NCI-H1436 (cell line): ENCODE results near the gene CLEC18A.
"Not testable (repeated sequence)": the region's sequence is repeated elsewhere in the genome, so short reads cannot be mapped to it uniquely, and the experiment has no call there.

Experiments
- DNase-seq: peaks from one replicate; lab custom pipeline; 2025; lab: John Stamatoyannopoulos, UW

CLEC18A gene

DNA sequence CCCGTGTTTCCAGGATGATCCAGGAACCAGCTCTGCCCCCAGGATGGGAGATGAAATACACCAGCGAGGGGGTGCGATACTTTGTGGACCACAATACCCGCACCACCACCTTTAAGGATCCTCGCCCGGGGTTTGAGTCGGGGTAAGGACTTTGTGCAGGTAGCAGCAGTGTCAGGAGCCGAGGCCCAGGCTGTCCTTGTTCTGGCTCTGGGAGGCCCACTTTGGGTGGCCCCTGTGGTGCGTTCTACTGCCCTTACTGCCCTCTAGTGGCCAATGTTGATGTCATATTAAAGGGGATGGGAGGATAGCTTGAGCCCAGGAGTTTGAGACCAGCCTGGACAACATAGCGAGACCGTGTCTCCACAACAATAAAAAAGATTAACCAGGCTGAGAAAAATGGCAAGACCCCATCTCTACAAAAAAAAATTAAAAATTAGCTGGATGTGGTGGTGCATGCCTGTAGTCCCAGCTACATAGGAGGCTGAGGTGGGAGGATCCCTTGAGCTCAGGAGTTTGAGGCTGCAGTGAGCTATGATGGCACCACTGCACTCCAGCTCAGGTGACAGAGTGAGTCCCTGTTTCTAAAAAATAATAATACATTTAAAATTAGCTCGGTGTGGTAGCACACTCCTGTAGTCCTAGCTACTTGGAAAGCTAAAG is 20.9 kb upstream of the CLEC18A start:
- peak; percentile 51 for DNase-seq

DNA sequence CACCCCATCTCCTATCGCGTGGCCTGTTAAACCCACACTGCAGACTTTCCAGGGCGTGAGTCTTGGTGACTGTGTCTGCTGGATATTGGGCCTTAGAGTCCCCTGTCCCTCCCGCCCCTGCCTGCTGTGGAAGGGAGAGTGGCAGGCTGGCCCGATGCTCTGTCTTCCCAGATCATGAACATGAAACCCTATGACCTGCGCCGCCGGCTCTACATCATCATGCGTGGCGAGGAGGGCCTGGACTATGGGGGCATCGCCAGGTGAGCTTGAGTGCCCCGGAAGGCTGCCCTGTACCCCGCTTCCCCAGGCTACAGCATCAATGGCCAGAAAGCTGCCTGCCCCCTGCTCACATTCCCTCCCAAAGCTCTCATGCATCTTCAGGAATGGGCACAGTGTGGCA is 19.5 kb upstream of the CLEC18A start:
- DNase-seq: no peak

DNA sequence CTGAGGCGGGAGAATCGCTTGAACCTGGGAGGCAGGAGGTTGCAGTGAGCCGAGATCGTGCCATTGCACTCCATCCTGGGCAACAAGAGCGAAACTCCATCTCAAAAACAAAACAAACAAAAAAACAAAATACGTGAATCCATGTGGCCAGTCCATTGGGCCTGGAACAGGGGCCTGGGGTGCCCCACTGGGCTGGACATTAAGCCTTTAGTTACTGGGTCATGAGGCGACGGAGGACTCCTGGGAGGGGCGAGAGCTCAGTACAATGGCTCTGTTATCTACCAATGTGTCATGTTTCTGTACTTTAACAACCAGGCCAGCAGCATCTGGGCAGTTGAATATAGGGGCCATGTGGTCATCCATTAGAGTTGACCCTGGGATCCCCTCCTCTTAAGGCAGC is 18.9 kb upstream of the CLEC18A start:
- no peak for DNase-seq

DNA sequence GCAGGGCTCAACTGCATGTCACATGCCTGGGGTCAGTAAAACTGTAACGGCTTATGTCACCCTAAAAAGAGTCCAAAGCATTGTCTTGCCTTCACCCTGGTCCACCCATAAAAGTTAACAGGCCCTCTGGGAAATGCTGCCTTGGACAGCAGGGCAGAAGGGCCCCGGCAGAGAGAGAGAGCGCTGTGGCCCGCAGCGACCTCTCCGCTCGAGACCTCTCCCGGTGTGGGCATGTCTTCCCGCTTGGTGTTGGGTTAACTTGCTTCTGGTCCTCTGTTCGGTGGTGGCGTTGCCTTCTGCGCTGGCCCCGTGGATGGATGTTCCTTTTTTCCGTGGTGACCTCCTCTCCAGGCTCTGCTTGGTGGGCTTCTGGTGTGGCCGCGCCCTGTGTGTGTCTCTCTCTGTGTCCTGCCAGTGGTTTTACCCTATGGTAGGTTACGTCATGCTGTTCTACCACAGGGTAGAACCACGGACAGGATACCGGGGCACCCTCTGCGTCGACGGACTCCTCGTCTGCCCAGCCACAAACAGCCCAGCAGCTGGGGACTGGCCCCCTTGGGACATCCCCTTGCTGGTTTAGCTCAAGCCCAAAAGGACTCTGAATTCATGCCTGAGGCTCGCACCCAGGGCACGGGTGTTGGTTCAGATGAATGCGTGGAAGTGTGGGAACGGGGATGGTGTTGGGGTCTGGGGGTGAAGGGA is 18.3 kb upstream of the CLEC18A start:
- DNase-seq: no peak

DNA sequence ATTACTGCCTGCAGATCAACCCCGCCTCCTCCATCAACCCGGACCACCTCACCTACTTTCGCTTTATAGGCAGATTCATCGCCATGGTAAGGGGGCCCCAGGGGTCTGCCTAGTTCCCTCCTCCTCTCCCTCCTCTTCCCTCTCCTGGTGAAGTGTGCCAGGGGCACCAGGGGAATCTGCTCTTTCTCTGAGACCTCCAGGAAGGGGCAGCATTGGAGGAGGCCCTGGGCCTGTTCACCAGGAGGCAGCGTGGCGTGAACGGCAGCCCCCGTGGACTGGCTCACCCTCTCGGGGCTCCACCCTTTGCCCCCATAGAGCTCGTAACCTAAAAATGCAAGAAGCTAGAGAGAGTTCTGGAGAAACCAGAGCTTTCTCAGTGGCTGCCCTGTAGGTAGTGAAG is 17.1 kb upstream of the CLEC18A start:
- no peak for DNase-seq

DNA sequence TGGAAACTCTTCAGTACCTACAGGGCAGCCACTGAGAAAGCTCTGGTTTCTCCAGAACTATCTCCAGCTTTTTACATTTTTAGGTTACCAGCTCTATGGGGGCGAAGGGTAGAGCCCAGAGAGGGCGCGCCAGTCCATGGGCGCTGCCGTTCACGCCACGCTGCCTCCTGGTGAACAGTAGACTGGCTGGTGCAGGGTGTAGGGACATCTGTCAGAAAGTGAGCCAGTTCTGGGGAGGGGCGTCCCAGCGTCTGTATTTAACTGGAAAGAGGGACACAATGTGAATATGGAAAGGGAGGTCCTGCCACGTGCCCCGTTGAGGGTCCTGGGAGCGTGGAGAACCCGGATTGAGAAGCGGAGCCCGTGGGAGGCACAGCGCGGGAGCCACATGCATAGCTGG is 16.4 kb upstream of the CLEC18A start:
- DNase-seq: no peak

DNA sequence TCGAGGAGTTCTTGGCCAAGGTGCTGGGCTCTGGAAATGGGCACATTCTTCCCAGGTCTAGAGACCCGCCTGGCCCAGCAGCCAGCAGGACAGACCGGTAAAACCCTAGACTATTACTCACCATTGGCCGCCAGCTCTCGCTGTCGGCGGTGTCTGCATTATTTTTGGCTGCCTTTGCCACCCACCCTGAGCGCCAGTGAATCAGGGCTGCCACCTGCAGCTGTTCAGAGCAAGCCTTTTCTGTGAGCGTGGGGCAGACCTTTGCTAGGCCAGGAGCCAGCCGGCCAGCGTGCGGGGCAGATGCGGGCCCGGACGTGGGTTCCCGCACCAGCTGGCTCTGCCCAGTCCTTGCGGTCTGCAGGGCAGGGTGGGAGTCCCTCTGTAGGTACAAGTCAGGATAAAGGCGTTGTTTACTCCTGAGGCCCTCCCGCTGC is 15.8 kb upstream of the CLEC18A start:
- DNase-seq: no peak

DNA sequence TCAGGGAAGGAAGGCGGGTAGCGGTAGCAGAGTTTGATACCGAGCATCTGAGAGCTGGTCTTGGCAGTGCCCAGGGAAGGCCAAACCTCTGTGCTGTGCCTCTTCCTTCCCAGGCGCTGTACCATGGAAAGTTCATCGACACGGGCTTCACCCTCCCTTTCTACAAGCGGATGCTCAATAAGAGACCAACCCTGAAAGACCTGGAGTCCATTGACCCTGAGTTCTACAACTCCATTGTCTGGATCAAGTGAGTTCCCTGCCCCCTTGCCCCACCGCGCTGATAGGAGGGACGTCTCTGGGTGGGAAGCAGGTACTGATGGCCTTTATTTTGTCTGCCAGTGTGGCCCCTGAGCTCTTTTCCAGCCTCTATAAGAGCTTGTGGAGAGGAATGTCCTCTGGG is 15.4 kb upstream of the CLEC18A start:
- no peak for DNase-seq

DNA sequence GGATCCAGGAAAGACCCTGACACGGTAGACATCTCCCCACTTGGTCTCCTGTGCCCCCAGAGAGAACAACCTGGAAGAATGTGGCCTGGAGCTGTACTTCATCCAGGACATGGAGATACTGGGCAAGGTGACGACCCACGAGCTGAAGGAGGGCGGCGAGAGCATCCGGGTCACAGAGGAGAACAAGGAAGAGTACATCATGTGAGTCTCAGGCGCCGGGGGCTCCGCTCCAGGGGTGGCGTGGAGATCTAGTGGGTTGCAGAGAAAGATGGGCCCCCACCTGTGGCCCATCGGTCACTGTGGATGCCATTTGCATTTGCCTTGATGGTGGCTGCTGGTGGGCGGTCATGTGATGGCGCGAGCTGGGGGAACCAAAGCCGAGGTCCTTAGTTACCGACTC is 14.9 kb upstream of the CLEC18A start:
- no peak for DNase-seq

DNA sequence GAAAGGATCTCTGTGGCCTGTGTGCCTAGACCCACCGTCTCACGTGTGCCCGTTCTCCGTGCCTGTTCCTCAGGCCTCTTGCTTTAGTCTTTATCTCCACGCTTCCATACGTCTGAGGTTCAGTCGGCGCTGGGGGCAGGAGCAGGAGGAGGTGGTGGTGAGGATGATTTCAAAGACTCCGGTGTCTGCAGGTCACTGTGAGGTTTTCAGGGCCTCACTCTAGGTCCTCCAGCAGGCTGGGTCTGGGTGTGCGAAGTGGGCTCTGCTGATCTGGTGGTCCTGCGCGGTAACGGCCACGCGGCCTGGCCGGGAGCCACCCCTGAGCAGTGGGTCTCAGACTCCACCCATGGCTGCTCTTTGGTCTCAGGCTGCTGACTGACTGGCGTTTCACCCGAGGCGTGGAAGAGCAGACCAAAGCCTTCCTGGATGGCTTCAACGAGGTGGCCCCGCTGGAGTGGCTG is 14.4 kb upstream of the CLEC18A start:
- no peak for DNase-seq

DNA sequence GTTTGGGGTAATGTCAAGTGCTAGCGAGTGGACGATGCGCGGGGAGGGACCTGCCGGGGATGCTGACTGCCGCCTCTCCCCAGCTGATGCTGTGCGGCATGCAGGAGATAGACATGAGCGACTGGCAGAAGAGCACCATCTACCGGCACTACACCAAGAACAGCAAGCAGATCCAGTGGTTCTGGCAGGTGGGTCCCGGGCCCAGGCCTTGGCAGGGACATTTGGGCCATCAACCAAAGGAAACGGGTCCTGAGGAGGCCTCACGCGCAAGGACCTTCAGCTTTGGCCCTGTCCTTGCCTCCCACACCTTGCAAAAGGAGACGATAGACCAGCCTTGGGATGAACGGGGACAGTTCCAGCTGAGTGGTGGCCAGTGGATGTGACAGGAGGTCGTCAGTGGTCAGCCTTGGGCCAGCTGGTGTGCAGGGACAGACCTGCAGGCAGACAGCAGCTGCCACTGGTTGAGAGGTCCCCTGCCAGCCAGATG is 13.6 kb upstream of the CLEC18A start:
- DNase-seq: no peak

DNA sequence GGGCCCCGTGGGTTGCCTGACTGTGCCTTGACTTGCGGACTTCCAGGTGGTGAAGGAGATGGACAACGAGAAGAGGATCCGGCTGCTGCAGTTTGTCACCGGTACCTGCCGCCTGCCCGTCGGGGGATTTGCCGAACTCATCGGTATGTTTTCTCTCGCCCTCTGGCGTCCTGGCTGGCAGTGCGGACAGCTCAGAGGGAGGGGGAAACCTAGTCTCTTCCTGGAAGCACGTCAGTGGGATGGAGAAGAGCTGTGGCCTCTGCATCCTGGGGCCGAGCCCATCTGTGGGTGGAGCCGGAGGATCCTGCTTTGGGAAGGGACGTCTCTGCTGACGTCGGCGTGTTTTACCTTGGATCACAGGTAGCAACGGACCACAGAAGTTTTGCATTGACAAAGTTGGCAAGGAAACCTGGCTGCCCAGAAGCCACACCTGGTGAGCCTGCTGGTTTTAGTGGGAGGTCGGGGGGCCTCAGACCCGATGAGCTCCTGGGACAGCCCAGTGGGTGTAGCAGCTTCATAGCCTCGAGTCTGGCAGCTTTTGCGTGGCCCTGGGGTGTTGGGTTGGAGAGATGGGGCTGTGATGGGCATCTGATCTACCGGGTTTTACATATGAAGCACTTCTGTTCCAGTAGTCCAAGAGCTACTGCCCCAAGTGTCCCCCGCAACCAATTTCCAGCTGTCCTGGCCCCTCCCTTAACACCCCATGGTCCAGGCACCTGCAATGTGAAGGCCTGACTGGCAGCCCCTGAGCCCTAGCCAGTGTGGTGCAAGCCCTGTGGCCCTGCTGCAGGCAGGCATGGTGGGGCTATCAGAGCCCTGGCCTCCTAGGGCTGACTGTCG is 11.9 kb upstream of the CLEC18A start:
- DNase-seq: no peak

DNA sequence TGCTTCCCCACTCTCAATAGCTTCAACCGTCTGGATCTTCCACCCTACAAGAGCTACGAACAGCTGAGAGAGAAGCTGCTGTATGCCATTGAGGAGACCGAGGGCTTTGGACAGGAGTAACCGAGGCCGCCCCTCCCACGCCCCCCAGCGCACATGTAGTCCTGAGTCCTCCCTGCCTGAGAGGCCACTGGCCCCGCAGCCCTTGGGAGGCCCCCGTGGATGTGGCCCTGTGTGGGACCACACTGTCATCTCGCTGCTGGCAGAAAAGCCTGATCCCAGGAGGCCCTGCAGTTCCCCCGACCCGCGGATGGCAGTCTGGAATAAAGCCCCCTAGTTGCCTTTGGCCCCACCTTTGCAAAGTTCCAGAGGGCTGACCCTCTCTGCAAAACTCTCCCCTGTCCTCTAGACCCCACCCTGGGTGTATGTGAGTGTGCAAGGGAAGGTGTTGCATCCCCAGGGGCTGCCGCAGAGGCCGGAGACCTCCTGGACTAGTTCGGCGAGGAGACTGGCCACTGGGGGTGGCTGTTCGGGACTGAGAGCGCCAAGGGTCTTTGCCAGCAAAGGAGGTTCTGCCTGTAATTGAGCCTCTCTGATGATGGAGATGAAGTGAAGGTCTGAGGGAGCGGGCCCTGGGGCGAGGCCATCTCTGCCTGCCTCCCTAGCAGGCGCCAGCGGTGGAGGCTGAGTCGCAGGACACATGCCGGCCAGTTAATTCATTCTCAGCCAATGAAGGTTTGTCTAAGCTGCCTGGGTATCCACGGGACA is 11.1 kb upstream of the CLEC18A start:
- DNase-seq: no peak

DNA sequence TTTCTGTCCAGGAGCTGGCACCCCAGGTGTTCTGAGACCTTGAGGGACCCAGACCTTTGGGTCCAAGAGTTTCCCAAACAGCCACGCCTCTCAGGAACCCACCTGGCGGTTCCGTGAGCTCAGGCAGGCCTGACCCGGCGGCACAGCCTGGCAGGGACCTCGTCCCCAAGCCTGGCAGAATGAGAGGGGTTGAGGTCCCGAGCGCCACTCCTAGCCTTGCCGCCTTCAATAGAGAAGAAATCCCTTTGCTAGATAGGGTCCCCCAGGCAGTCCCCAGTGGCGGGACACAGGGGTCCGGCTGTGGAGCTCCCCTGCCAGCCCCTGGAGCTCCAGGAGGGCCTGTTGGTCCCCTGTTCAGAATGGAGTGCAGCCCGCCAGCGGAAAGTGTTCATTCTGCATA is 10.5 kb upstream of the CLEC18A start:
- no peak for DNase-seq

DNA sequence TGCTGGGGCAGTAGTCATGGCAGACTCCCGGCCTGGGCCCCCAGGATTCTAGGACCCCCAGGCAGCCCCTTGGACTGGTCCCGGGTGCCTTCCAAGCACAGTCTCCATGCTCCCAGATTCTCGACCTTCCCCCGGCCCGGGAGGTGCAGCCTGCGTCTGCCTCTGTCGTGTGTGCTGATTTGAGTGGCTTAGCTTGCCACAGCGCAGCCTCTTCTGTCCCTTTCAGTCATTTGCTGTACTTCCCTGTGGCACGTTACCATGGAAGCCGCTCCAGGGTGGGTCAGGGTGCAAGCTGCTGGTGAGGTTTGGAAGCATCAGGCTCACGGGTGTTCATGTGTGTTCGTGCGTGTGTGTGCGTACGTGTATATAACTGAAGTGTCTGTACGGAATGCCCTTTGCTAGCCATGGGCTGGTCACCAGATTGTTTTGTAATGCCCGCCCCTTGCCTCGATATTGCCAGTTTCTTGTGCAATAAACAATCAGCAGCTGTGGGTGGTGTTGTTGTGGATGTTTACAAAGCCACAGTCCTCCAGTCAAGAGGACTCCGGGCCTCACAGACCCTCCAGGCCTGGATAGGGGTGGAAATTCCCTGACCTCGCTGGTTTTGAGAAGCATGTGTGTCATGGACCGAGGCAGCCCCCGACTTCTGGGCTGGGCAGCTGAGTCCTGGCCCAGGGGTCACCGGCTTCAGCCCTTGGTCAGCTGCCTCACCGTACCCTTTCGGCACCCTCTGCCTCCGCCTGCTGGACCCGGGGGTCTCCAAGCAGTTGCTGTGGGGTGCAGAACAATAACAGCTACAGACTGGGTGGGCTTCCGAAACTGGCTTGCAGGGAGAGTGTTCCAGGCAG is 9.7 kb upstream of the CLEC18A start:
- no peak for DNase-seq

DNA sequence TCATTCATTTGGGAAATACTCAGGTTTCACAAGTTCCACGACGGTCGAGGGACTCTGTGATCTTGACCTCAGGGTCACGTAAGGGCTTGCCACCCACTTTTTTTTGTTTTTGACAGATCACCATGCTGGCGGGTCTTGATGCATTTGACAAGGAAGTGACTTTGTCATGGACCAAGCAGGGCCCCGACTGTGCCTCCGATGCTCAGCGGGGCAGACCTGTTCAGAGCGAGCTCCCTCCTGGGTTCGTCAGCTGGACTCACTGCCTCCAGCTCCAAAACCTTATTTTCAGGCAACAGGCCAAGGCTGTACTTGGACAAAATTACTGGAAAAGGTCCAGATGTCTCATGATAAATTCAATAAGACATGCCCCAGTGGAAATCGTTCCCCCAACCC is 9.0 kb upstream of the CLEC18A start:
- no peak for DNase-seq

DNA sequence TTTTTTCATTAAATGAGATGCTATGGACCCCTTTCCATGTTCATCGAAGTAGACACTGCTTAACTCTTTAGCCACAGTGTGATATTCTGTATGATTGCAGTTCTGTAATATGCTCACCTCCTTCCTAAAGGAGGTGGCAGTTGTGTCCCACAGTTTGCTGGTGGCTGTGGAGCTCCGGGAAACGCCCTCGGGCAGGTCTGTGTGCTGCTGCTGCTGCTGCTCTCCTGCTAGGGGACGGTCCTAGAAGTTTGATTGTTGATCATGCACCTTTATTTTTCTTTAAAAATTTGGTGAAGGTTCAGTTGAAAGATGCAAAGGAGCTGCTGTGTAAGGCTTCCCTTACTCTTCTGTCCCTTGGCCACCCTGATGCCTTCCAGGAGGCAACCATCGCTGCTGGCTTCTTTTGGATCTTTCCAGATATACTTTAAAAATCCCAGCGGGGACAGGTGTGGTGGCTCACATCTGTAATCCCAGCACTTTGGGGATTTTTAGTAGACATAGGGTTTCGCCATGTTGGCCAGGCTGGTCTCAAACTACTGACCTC is 8.4 kb upstream of the CLEC18A start:
- no peak for DNase-seq

DNA sequence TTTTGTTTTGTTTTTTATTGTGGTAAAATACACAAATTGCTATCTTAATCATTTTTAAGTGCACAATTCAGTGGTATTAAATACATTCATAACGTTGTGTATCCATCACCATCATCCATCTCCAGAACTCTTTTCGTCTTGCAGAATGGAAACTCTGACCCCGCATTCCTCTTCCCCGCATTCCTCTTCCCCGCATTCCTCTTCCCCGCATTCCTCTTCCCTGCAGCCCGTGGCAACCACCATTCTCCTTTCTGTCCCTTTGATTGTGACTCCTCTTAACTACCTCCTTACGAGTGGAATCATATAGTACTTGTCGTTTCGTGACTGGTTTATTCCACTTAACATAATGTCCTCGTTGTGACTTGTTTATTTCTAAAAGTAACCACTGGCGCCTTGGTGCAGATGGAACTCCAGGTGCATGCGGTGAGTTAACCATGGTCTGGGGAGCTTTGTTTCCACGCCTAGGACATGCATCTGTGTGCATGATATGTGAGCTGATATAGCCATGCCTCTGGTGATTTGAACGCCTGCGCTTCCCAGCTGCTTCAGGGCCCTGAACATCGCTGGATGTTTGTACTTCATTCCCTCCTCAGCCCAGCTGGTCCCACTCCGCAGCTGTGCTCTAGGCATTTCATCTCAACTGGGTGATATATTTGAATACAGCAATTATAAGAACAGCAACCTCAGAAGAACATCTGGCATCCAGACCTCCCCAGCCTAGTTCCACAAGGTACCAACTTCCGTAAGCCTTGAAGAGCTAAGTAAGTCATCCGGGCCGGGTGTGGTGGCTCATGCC is 7.7 kb upstream of the CLEC18A start:
- not testable (repeated sequence) for DNase-seq

DNA sequence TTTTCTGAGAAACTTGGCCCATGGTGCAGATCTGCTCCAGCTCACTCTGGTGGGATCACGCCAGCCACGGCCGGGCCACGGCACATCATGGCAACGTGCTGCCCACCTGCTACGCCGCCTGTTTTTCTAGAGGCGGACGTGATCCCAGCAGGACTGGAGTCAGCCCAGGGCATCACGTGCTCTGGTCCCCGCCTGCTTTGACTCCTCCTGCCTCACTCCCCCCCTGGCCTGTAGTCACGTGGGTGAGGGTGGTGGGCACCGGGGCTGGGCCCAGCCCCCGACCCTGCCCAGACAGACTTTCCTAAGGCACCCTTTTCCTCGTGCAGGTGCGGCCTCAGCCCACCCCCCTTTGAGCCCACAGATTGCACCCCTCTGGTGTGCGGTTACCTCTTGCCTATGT is 723 bp upstream of the CLEC18A start:
- DNase-seq: not testable (repeated sequence)

DNA sequence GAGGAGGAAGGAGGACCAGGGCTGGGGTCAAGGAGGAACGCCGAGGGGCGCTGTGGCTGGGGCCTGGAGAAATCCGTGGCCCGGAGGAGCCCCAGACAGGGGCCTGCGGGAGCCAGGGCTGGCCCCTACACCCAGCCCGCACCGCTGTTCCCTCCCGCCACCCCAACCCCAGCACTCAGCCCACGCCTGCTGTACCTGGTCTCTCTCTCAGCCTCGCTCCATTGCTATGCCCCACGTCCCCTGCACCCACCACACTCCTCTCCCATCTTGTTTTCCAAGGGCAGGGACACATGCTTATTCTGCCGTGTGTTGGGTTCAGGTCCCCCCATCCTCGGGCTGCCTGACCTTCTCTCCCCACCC is 518 bp downstream of the CLEC18A start:
- not testable (repeated sequence) for DNase-seq
